Keratinocyte (primary cell): ENCODE results near the gene KIAA1210.

Experiments used
- EZH2 ChIP-seq: IDR thresholded peaks from one replicate; pipeline ENCODE4 v1.6.1; 2012; ENCODE audit warnings: inconsistent platforms, mild to moderate bottlenecking, low read length, moderate library complexity
- TF ChIP-seq, protein P1 (sequence below), 3 experiments: IDR thresholded peaks in 1 of 3; conservative IDR thresholded peaks in 1 of 3; optimal IDR thresholded peaks in 1 of 3; 2 replicates in 2 of 3; 3 replicates in 1 of 3; pipeline versions ENCODE3 to v1.5.1; 2011; ENCODE audit warnings: low read length in 3 of 3, mild to moderate bottlenecking in 3 of 3, moderate library complexity in 2 of 3, control low read depth in 1 of 3, inconsistent platforms in 1 of 3; ENCODE audit not compliant: insufficient read depth in 2 of 3; ENCODE audit errors: extremely low read depth in 1 of 3

DNA sequence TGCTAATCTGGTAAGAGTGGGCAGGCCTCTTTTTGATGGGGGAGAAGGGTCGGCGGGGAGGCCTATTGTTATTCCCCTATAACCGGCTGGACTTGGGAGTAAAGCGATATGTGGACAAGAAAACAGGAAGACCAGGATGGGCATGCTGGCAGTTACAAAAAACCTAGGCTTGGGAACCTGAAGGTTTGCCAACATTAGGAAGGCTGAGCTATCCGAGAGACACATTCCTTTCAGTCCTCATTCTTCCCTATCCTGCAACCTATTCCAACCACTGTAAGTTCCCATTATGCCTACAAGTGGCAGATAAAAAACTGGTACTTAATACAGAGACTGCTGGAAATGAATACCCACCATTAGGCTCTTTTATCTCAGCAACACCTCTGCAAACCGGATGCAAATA lies 87.2 kb downstream of the KIAA1210 start:
- TF ChIP-seq, protein P1, sequence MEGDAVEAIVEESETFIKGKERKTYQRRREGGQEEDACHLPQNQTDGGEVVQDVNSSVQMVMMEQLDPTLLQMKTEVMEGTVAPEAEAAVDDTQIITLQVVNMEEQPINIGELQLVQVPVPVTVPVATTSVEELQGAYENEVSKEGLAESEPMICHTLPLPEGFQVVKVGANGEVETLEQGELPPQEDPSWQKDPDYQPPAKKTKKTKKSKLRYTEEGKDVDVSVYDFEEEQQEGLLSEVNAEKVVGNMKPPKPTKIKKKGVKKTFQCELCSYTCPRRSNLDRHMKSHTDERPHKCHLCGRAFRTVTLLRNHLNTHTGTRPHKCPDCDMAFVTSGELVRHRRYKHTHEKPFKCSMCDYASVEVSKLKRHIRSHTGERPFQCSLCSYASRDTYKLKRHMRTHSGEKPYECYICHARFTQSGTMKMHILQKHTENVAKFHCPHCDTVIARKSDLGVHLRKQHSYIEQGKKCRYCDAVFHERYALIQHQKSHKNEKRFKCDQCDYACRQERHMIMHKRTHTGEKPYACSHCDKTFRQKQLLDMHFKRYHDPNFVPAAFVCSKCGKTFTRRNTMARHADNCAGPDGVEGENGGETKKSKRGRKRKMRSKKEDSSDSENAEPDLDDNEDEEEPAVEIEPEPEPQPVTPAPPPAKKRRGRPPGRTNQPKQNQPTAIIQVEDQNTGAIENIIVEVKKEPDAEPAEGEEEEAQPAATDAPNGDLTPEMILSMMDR (optimal IDR thresholded peaks at IDR 0.05 in 1 of 3, IDR thresholded peaks at IDR 0.05 in 1 of 3, conservative IDR thresholded peaks at IDR 0.05 in 1 of 3; ENCODE audit: extremely low read depth in 1 of 3, insufficient read depth in 2 of 3, low read length in 3 of 3), result no peak
- no peak for TF ChIP-seq EZH2
